ENCODE results near the gene LHFPL2. TPM values are rescaled to one million over a fixed set of nuclear protein-coding genes. Genes with fewer than 3 reads are reported as not detected.

The LHFPL2 gene
- total RNA-seq, 2 experiments from 2014 or later: 0.20 TPM; not detected in 1

GRCh38 chr5:78519198-78519941, 129.2 kb downstream of the LHFPL2 start:
- TF ChIP-seq, protein P1, sequence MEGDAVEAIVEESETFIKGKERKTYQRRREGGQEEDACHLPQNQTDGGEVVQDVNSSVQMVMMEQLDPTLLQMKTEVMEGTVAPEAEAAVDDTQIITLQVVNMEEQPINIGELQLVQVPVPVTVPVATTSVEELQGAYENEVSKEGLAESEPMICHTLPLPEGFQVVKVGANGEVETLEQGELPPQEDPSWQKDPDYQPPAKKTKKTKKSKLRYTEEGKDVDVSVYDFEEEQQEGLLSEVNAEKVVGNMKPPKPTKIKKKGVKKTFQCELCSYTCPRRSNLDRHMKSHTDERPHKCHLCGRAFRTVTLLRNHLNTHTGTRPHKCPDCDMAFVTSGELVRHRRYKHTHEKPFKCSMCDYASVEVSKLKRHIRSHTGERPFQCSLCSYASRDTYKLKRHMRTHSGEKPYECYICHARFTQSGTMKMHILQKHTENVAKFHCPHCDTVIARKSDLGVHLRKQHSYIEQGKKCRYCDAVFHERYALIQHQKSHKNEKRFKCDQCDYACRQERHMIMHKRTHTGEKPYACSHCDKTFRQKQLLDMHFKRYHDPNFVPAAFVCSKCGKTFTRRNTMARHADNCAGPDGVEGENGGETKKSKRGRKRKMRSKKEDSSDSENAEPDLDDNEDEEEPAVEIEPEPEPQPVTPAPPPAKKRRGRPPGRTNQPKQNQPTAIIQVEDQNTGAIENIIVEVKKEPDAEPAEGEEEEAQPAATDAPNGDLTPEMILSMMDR (IDR thresholded peaks at IDR 0.05): no peak
- Mint-ChIP-seq H3K27me3 (peaks cover 36% of the 10 kb centered on the region), H3K4me3 (no peak overlapping the region), H3K36me3 (ENCODE audit: low read depth) (no peaks in the 10 kb centered on the region), H3K9me3 (no peaks in the 10 kb centered on the region), H3K4me1 (ENCODE audit: low read depth) (no peaks in the 10 kb centered on the region), H3K27ac (no peak overlapping the region)
- ATAC-seq (no peak), DNase-seq (no peak)
- intact Hi-C loops (cut with micrococcal nuclease): no loop called here
- ChIA-PET POLR2A (no interaction called here), CTCF (no interaction called here)

DNA sequence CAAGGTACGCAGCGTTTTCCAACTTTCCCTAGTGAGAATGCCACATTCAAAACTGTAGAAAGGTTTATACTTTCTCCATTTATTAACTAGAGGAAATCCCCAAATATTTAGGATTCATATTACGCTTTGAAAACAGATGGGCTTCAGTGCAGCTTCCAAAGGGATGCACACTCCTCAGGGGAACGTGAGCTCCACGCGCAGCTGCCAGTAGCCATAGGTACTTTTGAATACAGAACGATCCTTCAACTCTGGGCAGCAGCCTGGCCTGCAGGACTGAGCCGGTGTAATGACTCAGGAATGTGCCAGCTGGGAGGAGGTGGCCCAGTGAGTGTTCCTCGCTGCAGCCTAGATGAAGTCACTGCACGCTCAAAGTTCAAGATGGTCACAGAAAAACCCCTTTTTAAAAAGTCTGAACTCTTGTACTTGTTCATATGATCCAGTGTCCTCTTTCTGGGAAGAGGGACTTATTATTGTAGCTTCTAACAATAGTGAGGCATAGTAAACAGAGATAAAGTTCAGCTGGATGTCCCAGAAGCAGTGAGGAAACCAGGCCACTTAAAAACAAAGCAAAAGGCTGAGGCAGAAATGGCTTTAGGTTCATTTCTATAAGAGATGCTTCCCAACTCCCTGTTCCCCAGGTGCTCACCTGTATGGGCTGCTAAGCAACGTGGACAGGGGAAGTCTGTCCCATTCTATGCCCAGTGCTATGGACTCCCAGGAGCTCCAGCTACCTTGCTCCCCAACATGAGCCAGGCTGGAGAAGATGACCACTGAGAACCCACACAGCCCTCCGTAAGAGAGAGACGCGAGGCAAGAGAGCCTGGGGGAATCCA, 130.0 kb downstream of the LHFPL2 start:
- TF ChIP-seq, protein P1 (IDR thresholded peaks at IDR 0.05): no peak
- Mint-ChIP-seq H3K4me3 (no peak overlapping the region), H3K27ac (no peak overlapping the region), H3K27me3 (peaks cover 37% of the 10 kb centered on the region), H3K4me1 (ENCODE audit: low read depth) (no peaks in the 10 kb centered on the region), H3K9me3 (no peaks in the 10 kb centered on the region), H3K36me3 (ENCODE audit: low read depth) (no peaks in the 10 kb centered on the region)
- no peak for DNase-seq
- intact Hi-C loops (cut with micrococcal nuclease): no loop called here
- CTCF ChIA-PET: interaction anchor here (0.6 kb wide), 1 partner anchor 8 kb away, joined by 3 read pairs; no protein-coding TSS in a partner anchor
- POLR2A ChIA-PET: no interaction called here
- no peak for ATAC-seq

GRCh38 chr5:78515670-78516069, 132.9 kb downstream of the LHFPL2 start:
- ATAC-seq (no peak), DNase-seq (no peak)
- Mint-ChIP-seq H3K4me3 (no peak overlapping the region), H3K27me3 (peaks cover 50% of the 10 kb centered on the region), H3K9me3 (no peaks in the 10 kb centered on the region), H3K4me1 (ENCODE audit: low read depth) (no peaks in the 10 kb centered on the region), H3K36me3 (ENCODE audit: low read depth) (no peaks in the 10 kb centered on the region), H3K27ac (no peak overlapping the region)
- CTCF ChIA-PET: no interaction called here
- TF ChIP-seq, protein P1 (IDR thresholded peaks at IDR 0.05): no peak
- POLR2A ChIA-PET: no interaction called here
- intact Hi-C loops (cut with micrococcal nuclease): no loop called here

- ATAC-seq (no peak), DNase-seq (no peak)
- CTCF ChIA-PET: no interaction called here
- POLR2A ChIA-PET: no interaction called here
- TF ChIP-seq, protein P1 (IDR thresholded peaks at IDR 0.05): no peak
- no peaks in the 10 kb centered on the region for H3K36me3 Mint-ChIP-seq (ENCODE audit: low read depth)
- H3K27ac Mint-ChIP-seq: no peak overlapping the region
- intact Hi-C loops (cut with micrococcal nuclease): no loop called here
- H3K4me1 Mint-ChIP-seq (ENCODE audit: low read depth): peaks cover 2% of the 10 kb centered on the region
- H3K27me3 Mint-ChIP-seq: peaks cover 50% of the 10 kb centered on the region
- no peak overlapping the region for H3K4me3 Mint-ChIP-seq
- no peaks in the 10 kb centered on the region for H3K9me3 Mint-ChIP-seq
These were observed 133.9 kb downstream of the LHFPL2 start for GRCh38 chr5:78514427-78515330.

Data from activated CD8-positive, alpha-beta T cell treated with anti-CD3 and anti-CD28 coated beads for 36 hours (primary cell).